Transverse colon (tissue), 4 donors: ENCODE measurements around the gene ABCA4.

Experiments used
- EP300 ChIP-seq: sonication (generic); formaldehyde crosslinking; IDR thresholded peaks from one replicate; pipeline ENCODE4 v1.6.1; 2017; ENCODE audit warnings: antibody characterized with exemption, low read depth
- POLR2A ChIP-seq: fragments of 450-650 bp; IDR thresholded peaks from one replicate; pipeline ENCODE4 v1.6.1; 2016; ENCODE audit warnings: antibody characterized with exemption, mild to moderate bottlenecking, moderate library complexity
- POLR2AphosphoS5 ChIP-seq, 3 donors: sonication (generic); formaldehyde crosslinking; IDR thresholded peaks; one replicate each; pipeline ENCODE4 v1.6.1; 2016; ENCODE audit warnings: antibody characterized with exemption in 3 of 3
- TF ChIP-seq, protein P1 (sequence below), 5 experiments: fragments of 200-600 bp in 3 of 5; fragments of 450-650 bp in 2 of 5; sonication (generic) in 3 of 5; IDR thresholded peaks; 1 replicate in 2 of 5; 2 replicates in 3 of 5; pipeline ENCODE4 v1.5.1; 2016 to 2017; ENCODE audit warnings: antibody characterized with exemption in 5 of 5, inconsistent platforms in 3 of 5, mild to moderate bottlenecking in 2 of 5, moderate library complexity in 1 of 5

DNA sequence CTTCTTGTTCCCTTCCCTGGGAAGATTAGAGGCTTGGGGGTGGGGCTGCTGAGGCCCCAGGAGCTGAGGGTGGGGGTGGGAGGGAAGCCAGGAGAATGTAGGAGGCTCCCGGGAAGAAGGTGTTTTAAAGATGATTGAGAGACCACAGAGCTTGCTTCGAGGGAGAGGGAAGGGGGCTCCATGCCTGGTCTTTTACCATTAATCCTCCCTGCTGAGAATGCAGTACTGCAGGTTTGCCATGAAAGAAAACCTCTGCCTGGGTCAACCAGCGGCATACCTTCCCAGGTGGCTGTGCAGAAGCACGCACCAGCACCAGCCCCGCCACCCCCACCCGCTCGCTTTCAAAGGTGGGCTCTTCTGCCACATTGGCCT is 15.4 kb downstream of the ABCA4 start:
- TF ChIP-seq, protein P1, sequence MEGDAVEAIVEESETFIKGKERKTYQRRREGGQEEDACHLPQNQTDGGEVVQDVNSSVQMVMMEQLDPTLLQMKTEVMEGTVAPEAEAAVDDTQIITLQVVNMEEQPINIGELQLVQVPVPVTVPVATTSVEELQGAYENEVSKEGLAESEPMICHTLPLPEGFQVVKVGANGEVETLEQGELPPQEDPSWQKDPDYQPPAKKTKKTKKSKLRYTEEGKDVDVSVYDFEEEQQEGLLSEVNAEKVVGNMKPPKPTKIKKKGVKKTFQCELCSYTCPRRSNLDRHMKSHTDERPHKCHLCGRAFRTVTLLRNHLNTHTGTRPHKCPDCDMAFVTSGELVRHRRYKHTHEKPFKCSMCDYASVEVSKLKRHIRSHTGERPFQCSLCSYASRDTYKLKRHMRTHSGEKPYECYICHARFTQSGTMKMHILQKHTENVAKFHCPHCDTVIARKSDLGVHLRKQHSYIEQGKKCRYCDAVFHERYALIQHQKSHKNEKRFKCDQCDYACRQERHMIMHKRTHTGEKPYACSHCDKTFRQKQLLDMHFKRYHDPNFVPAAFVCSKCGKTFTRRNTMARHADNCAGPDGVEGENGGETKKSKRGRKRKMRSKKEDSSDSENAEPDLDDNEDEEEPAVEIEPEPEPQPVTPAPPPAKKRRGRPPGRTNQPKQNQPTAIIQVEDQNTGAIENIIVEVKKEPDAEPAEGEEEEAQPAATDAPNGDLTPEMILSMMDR (IDR thresholded peaks at IDR 0.05), result no peak
- no peak for TF ChIP-seq POLR2A
- TF ChIP-seq EP300, result no peak
- no peak for TF ChIP-seq POLR2AphosphoS5 (IDR thresholded peaks at IDR 0.05)
